ENCODE measurements around the gene NEMP1.
"Not testable (repeated sequence)": the region's sequence is repeated elsewhere in the genome, so short reads cannot be mapped to it uniquely, and the experiment has no call there.

NEMP1 gene, protein sequence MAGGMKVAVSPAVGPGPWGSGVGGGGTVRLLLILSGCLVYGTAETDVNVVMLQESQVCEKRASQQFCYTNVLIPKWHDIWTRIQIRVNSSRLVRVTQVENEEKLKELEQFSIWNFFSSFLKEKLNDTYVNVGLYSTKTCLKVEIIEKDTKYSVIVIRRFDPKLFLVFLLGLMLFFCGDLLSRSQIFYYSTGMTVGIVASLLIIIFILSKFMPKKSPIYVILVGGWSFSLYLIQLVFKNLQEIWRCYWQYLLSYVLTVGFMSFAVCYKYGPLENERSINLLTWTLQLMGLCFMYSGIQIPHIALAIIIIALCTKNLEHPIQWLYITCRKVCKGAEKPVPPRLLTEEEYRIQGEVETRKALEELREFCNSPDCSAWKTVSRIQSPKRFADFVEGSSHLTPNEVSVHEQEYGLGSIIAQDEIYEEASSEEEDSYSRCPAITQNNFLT

DNA sequence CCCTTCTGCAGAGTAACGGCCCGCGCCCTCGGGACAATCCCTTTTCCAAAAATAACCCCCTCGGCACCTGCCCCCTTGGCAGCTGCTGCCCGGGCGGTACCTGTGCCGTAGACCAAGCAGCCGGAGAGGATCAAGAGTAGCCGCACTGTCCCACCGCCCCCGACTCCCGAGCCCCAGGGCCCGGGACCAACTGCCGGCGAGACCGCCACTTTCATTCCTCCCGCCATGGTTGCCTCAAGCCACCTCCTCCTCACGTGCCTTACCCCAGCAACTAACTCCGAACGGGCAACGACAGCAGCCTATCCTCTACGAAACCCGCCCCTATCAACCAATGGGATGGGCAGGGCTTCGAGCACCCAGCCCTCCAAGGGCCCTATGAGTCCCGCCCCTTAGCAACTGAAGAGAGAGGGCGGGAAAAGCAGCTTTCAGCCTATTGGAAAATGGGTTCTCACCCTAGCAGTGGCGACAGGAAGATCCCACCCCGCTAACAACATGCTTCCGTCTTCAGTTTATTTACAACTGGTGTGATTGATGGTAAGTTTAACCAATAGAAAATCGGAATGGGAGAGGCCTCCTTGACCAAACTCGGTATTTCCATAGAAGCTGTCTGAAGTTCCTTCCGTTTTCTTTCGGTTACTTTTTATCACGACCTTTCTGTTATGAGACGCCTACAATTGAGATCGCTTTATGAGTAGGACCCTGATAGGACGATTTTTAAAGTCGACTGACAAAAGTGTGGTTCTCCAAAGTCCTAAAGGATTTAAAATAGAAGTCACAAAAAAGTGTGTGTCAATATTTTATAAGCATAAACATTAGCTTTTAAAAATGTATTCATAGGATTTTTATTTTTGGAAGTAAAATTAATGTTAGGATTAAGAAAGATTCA lies at the start of gene NEMP1:
NEMP1 (minus strand) TSS at position 273 of the 886 bp plus-strand sequence; CDS start at position 227, 46 bp downstream.
- Histone ChIP-seq H3K4me3 (peak within 1 kb of the TSS; percentile 68 to 87 (median 73)), H3K27ac (peak within 1 kb of the TSS in 20 of 21 experiments; percentile 51 to 87 (median 78))

GRCh38 chr12:57127726-57128518 lies 49.3 kb upstream of the NEMP1 start, which contains the start of gene LRP1:
LRP1 (plus strand) TSS chr12:57128483; CDS start chr12:57128965, 482 bp downstream.
- Histone ChIP-seq H3K4me3 (peak within 1 kb of the TSS; percentile 46 to 82 (median 62)), H3K27ac (peak within 1 kb of the TSS; percentile 69 to 97 (median 92))

DNA sequence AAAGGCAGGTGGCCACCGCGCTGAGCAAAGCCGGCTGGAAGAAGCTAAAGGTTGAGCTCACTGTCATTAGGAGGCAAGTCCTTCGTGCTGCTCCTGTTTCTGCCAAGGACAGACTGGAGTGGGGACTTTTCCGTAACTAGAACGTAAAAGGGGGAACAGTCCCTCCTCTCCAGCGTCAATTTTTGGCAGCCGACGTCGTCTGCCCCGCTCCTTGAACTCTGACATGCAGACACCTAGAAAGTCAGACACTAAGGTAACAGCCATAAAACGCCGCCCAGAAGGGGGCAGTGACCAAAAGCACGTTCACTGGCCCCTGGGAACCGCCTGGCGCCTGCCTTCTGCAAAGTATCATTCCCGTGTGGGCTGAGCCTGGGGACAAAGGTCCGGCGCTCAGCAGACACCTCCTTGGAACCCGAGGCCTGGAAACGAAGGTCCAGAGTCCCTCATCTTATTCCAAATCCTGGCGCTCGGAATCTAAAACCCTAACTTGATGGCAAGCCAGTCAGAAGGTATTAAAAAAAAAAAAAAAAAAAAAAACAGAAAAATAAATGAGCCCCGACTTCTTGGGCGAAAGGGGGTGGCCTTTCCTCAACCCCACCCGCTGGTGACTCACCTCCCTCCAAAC lies 48.6 kb upstream of the NEMP1 start:
- H3K27ac ChIP-seq, result peak overlapping the region; percentile 69 to 97 (median 92)
- H3K4me3 ChIP-seq, result peak overlapping the region; percentile 46 to 82 (median 62)

- no peak overlapping the region for H3K4me3 ChIP-seq
Observed at GRCh38 chr12:57126561-57126960, 48.0 kb upstream of the NEMP1 start.

GRCh38 chr12:57126061-57126460 lies 47.5 kb upstream of the NEMP1 start:
- H3K27ac ChIP-seq, result peak overlapping the region in 3 of 21 experiments; percentile 92 to 95 (median 93)

More at GRCh38 chr12:57126561-57126960, 48.0 kb upstream of the NEMP1 start:
- H3K27ac ChIP-seq, result peak overlapping the region in 17 of 21 experiments; percentile 82 to 97 (median 93)

DNA sequence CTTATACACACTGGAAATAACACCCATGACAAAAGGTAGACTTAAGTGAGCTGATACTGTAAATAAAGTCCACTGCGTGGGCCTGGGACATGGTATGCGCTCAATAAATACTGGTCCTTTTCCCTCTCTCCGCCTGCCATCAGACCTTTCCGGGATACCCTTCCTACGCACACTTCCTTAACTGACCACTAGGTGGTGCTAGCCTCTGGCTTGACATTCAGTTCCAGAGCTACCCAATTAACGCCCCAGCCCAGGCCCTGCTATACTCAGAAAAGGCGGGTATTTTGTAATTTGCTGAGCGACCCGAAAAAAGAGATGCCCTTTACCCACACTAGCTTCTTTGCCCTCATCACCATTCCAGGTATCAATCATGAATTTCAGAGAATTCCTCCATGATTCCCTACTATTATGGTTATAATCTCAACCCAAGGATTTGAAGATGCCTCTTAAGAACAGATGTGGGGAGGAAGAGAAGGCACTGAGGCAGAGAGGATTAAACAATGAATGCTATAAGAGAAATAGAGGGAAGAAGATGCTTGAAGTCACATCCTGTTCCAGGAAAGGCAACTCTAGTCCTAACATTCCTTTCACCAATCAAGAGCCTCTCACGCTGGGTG lies 45.8 kb upstream of the NEMP1 start:
- H3K4me3 ChIP-seq, result no peak overlapping the region

More at GRCh38 chr12:57126061-57126460, 47.5 kb upstream of the NEMP1 start:
- no peak overlapping the region for H3K4me3 ChIP-seq

GRCh38 chr12:57123813-57124212 lies 45.2 kb upstream of the NEMP1 start:
- Histone ChIP-seq H3K4me3 (no peak overlapping the region), H3K27ac (no peak overlapping the region)

More for the DNA sequence above, 45.8 kb upstream of the NEMP1 start:
- H3K27ac ChIP-seq, result no peak overlapping the region

DNA sequence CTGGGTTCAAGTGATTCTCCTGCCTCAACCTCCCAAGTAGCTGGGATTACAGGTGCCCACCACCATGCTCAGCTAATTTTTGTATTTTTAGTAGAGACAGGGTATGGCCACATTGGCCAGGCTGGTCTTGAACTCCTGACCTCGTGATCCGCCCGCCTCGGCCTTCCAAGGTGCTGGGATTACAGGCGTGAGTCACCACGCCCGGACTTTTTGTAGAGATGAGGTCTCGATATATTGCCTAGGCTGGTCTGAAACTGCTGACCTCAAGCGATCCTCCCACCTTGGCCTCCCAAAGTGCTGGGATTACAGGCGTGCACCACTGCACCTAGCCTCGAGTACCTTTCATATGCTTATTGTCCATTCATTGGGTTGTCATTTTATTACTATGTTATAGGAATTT lies 42.1 kb upstream of the NEMP1 start:
- H3K27ac ChIP-seq, H3K4me3 ChIP-seq: not testable (repeated sequence)

DNA sequence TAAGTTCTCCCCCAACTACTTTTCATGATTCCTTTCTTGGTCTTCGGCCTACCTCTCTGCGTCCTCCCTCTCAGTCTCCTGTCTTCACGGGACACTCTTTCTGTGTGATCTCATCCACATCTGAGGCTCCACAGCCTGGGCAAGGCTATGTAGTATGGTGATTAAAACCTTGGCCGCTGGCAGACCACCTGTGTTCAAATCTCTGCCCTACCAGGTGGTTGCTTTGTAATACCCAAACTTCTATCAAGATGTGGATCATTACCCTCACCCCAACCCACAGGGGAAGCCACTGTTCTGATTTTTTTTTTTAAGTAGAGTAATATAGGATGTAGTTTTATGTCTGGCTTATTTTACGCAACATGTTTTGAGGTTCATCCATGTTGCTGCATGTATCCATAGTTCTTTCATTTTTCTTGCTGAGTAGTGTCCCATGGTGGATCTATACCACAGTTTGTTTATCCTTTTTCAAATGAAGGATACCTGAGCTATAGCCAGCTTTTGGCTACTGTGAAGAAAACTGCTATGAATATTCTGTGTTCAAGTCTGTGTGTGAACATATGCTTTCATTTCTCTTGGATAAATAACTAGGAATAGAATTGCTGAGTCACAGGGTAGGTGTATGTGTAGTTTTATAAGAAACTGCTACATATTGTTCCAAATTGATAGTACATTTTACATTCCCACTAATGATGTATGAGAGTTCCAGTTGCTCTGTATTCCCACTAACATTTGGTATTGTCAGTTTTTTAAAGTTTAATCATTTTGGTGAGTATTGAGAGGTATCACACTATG lies 40.9 kb upstream of the NEMP1 start:
- Histone ChIP-seq H3K4me3 (no peak overlapping the region), H3K27ac (peak overlapping the region in 6 of 21 experiments; percentile 6 to 73 (median 36))

DNA sequence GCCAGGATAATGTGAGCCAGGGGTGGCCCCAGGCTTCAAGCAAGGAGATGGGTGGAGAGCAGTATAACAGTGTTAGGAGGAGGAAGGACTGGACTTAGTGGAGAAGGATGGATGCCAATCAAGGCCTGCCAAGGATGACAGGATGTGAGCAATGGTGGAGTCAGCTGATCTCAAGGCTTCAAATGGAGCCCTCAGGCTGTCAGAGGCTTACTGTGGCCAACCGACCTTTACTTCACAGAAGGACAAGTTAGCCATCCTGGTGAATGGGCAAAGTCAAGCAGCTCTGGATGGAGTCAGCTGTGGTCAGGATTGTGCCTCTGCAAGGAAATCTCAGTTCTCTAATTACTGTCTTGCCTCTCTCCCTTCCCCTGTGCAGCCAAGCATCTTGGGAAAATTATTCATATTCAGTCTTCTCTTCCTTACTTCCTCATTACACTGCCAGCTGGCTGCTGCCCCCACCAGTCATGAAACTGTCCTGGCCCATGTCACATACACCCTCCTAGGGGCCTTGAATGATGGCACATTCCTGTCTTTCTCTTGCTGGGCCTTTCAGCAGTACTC lies 40.2 kb upstream of the NEMP1 start:
- H3K4me3 ChIP-seq, result no peak overlapping the region
- H3K27ac ChIP-seq, result peak overlapping the region in 8 of 21 experiments; percentile 6 to 73 (median 26)

DNA sequence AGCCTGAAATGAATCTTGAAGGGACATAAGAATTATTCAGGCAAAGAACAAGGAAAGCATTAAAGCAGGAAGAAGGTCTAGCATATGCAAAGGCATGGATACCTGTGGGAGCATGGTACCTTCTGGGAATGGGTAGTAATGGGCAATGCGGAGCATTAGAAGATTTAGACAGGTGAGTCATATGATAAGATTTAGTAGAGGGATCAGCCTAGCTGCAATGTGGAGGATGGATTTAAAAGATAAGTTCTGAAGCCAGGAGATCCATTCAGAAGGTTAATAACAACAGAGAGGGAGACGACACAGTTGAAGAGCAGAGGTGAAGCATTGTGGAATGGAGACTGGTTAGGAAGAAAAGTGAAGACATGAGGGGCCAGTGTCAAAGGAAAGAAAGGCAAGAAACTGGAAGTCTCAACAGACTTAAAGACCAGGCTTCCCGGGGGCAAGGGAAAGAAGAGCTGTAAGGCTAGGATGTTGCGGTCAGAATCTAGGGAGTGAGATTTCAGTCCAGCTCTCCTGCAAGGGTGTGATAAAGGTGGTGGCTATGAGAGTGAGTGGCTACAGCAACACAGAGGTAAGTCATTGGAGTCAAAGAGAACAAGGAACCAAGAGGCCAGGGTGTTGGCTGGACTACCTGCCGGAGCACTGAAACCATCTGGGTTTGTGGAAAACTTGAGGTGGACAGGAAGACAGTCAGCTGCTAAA lies 38.1 kb upstream of the NEMP1 start:
- Histone ChIP-seq H3K4me3 (no peak overlapping the region), H3K27ac (no peak overlapping the region)

- peak overlapping the region in 20 of 21 experiments; percentile 93 to 100 (median 98) for H3K27ac ChIP-seq
- H3K4me3 ChIP-seq, result peak overlapping the region in 6 of 7 experiments; percentile 47 to 69 (median 58)
Observed at GRCh38 chr12:57112492-57113294, 34.1 kb upstream of the NEMP1 start.

DNA sequence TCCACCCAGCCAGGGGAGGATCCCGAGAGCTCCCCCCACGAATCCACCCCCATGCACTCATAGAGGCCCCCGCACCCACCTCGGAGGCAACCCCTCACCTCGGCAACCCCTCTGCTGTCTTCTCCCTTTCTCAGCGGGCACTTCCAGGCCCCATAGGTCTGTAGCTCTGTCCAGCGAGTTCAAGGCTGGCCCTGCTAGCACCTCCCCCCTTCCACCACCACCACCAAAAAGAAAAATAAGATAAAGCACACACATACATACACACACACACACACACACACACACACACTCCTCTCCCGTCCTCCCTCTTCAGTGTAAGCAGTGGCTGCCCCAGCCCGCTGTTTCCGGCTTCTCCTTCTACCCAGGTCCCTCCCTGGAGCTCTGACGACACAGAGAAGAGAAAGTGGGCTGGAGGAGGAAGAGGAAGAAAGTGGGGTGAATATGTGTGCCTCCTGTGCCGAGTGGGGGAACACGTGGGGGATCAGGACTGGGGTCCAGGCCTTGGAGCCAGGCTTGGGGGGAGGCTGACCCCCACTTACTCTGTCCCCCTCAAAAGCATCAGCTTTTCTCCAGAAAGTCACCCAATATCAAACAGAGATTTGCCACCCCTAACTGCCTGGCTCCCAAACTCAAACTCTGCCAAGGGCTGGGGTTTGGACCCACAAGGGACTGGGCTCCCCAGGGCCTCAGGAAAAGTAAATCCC lies 32.6 kb upstream of the NEMP1 start, which contains the start of gene STAT6:
STAT6 (minus strand) TSS at position 332 of the 704 bp plus-strand sequence. CDS start 3,084 bp downstream, outside the sequence.
- Histone ChIP-seq H3K4me3 (peak within 1 kb of the TSS; percentile 47 to 78 (median 59)), H3K27ac (peak within 1 kb of the TSS; percentile 79 to 100 (median 98))

GRCh38 chr12:57110104-57111030 lies 31.8 kb upstream of the NEMP1 start:
- H3K27ac ChIP-seq, result peak overlapping the region; percentile 79 to 100 (median 98)

More at GRCh38 chr12:57110104-57111030, 31.8 kb upstream of the NEMP1 start:
- H3K4me3 ChIP-seq, result peak overlapping the region; percentile 47 to 78 (median 59)

All from skin epidermis (tissue), 12 donors.